Activated CD8-positive, alpha-beta memory T cell treated with anti-CD3 and anti-CD28 coated beads, Interleukin-2, amount 50 U/mL, for 48 hours (primary cell): ENCODE results near the gene AP1B1.
"Not testable (repeated sequence)": the region's sequence is repeated elsewhere in the genome, so short reads cannot be mapped to it uniquely, and the experiment has no call there.

Source experiments
- DNase-seq: peaks from one replicate; pipeline ENCODE4 v3.0.0-alpha.2; 2020

The AP1B1 gene

GRCh38 chr22:29387921-29388758 is at the start of gene AP1B1:
Gene AP1B1, minus strand, starts transcription at chr22:29388570. Its CDS starts 21,327 bp downstream, at chr22:29367243.
- peak; percentile 96 for DNase-seq

GRCh38 chr22:29435236-29436136 is 47.1 kb upstream of the AP1B1 start:
- no peak for DNase-seq

GRCh38 chr22:29434288-29434687 is 45.9 kb upstream of the AP1B1 start:
- DNase-seq, result no peak

- DNase-seq, result no peak
Measured at GRCh38 chr22:29433856-29434255, 45.5 kb upstream of the AP1B1 start.

- no peak for DNase-seq
Measured at GRCh38 chr22:29431986-29432385, 43.6 kb upstream of the AP1B1 start.

GRCh38 chr22:29427176-29427760 is 38.9 kb upstream of the AP1B1 start:
- DNase-seq, result no peak

- DNase-seq, result no peak
Measured at GRCh38 chr22:29426476-29426875, 38.1 kb upstream of the AP1B1 start.

- not testable (repeated sequence) for DNase-seq
Measured at GRCh38 chr22:29418704-29419103, 30.3 kb upstream of the AP1B1 start.

GRCh38 chr22:29414951-29415591 is 26.7 kb upstream of the AP1B1 start:
- peak; percentile 74 for DNase-seq

- DNase-seq, result not testable (repeated sequence)
Measured at GRCh38 chr22:29412772-29413171, 24.4 kb upstream of the AP1B1 start.

- DNase-seq, result not testable (repeated sequence)
Measured at GRCh38 chr22:29411569-29412211, 23.3 kb upstream of the AP1B1 start.

- DNase-seq, result no peak
Measured at GRCh38 chr22:29408940-29409339, 20.6 kb upstream of the AP1B1 start.

GRCh38 chr22:29401538-29401937 is 13.2 kb upstream of the AP1B1 start:
- DNase-seq, result not testable (repeated sequence)

GRCh38 chr22:29400576-29400975 is 12.2 kb upstream of the AP1B1 start:
- no peak for DNase-seq

GRCh38 chr22:29397791-29398190 is 9.4 kb upstream of the AP1B1 start:
- DNase-seq, result no peak

GRCh38 chr22:29396126-29396525 is 7.8 kb upstream of the AP1B1 start:
- no peak for DNase-seq

GRCh38 chr22:29394931-29395581 is 6.7 kb upstream of the AP1B1 start:
- peak; percentile 74 for DNase-seq

- no peak for DNase-seq
Measured at GRCh38 chr22:29393019-29393608, 4.7 kb upstream of the AP1B1 start.

GRCh38 chr22:29391546-29391945 is 3.2 kb upstream of the AP1B1 start:
- DNase-seq, result no peak

- DNase-seq, result no peak
Measured at GRCh38 chr22:29390270-29390669, 1.9 kb upstream of the AP1B1 start.

GRCh38 chr22:29388759-29389090 is 355 bp upstream of the AP1B1 start:
- DNase-seq, result no peak
